Chondrocyte (in vitro differentiated cells): ENCODE measurements around the gene THG1L. TPM values are rescaled to one million over a fixed set of nuclear protein-coding genes. Genes with fewer than 3 reads are reported as not detected.

Experiments used
- DNase-seq: peaks from one replicate; pipeline ENCODE4 v3.0.0; 2021; ENCODE audit warnings: mixed read lengths, low spot score
- H3K27ac Mint-ChIP-seq: one replicate; pipeline ENCODE4 v1.8.0; 2021; ENCODE audit warnings: mild to moderate bottlenecking, moderate library complexity, mixed read lengths; ENCODE audit not compliant: unreplicated experiment
- H3K27me3 Mint-ChIP-seq: 2 replicates; pipeline ENCODE4 v1.8.0; 2021; ENCODE audit warnings: low read depth, mixed read lengths
- H3K36me3 Mint-ChIP-seq: 2 replicates; pipeline ENCODE4 v1.8.0; 2021; ENCODE audit warnings: low read depth, mixed read lengths
- H3K4me1 Mint-ChIP-seq: 2 replicates; pipeline ENCODE4 v1.8.0; 2021; ENCODE audit warnings: low read depth, mild to moderate bottlenecking, mixed read lengths
- H3K4me3 Mint-ChIP-seq: one replicate; pipeline ENCODE4 v1.8.0; 2021; ENCODE audit warnings: mild to moderate bottlenecking, moderate library complexity, mixed read lengths; ENCODE audit not compliant: unreplicated experiment
- H3K9me3 Mint-ChIP-seq: 2 replicates; pipeline ENCODE4 v1.8.0; 2021; ENCODE audit warnings: low read depth, mixed read lengths
- CTCF ChIP-seq: fragments of 200-600 bp; sonication (generic); IDR thresholded peaks from 2 replicates; pipeline ENCODE4 v1.5.0; 2021; ENCODE audit warnings: antibody characterized with exemption, mild to moderate bottlenecking, moderate library complexity
- total RNA-seq: library from RNA; stranded (reverse); gene quantifications from 3 replicates; pipeline ENCODE4 v1.2.1, GENCODE V29; 2021

Gene THG1L
- total RNA-seq, 1 donor from 2014 or later: 10.1 TPM

GRCh38 chr5:157766902-157767301 lies 35.7 kb downstream of the THG1L start:
- Mint-ChIP-seq H3K4me1 (peaks cover 8% of the 10 kb centered on the region), H3K9me3 (no peaks in the 10 kb centered on the region), H3K27me3 (no peaks in the 10 kb centered on the region), H3K36me3 (no peaks in the 10 kb centered on the region), H3K4me3 (no peak overlapping the region), H3K27ac (no peak overlapping the region)
- DNase-seq: no peak
- TF ChIP-seq CTCF: no peak

- Mint-ChIP-seq H3K4me1 (peaks cover 8% of the 10 kb centered on the region), H3K9me3 (no peaks in the 10 kb centered on the region), H3K4me3 (no peak overlapping the region), H3K27ac (peak overlapping the region; percentile 77), H3K27me3 (no peaks in the 10 kb centered on the region), H3K36me3 (no peaks in the 10 kb centered on the region)
- no peak for TF ChIP-seq CTCF
- no peak for DNase-seq
Observed at GRCh38 chr5:157767689-157768088, 36.5 kb downstream of the THG1L start.

GRCh38 chr5:157770665-157771064 lies 39.4 kb downstream of the THG1L start:
- Mint-ChIP-seq H3K36me3 (no peaks in the 10 kb centered on the region), H3K4me1 (peaks cover 8% of the 10 kb centered on the region)

GRCh38 chr5:157772127-157772526 lies 40.9 kb downstream of the THG1L start:
- H3K27ac Mint-ChIP-seq: no peak overlapping the region
- H3K9me3 Mint-ChIP-seq: no peaks in the 10 kb centered on the region
- TF ChIP-seq CTCF: no peak
- no peak for DNase-seq
- no peaks in the 10 kb centered on the region for H3K27me3 Mint-ChIP-seq
- no peaks in the 10 kb centered on the region for H3K36me3 Mint-ChIP-seq
- H3K4me3 Mint-ChIP-seq: no peak overlapping the region
- H3K4me1 Mint-ChIP-seq: peaks cover 8% of the 10 kb centered on the region

More at GRCh38 chr5:157770665-157771064, 39.4 kb downstream of the THG1L start:
- no peak overlapping the region for H3K4me3 Mint-ChIP-seq
- H3K27me3 Mint-ChIP-seq: no peaks in the 10 kb centered on the region
- TF ChIP-seq CTCF: no peak
- no peak for DNase-seq
- H3K27ac Mint-ChIP-seq: no peak overlapping the region
- no peaks in the 10 kb centered on the region for H3K9me3 Mint-ChIP-seq

- H3K4me1 Mint-ChIP-seq: no peaks in the 10 kb centered on the region
- DNase-seq: no peak
Observed at GRCh38 chr5:157778121-157778805, 47.0 kb downstream of the THG1L start.

More at GRCh38 chr5:157778121-157778805, 47.0 kb downstream of the THG1L start:
- no peak overlapping the region for H3K27ac Mint-ChIP-seq
- no peaks in the 10 kb centered on the region for H3K9me3 Mint-ChIP-seq
- no peak overlapping the region for H3K4me3 Mint-ChIP-seq
- H3K27me3 Mint-ChIP-seq: no peaks in the 10 kb centered on the region
- H3K36me3 Mint-ChIP-seq: peaks cover 7% of the 10 kb centered on the region
- TF ChIP-seq CTCF: no peak
